RWPE1 (cell line): ENCODE data around the gene TNS1.

Experiments used
- CTCF ChIA-PET: fragments of 350-600 bp; sonication (Branson Sonifier 250); formaldehyde crosslinking; extraction: SDS; loops from one replicate; lab custom pipeline; 2021; lab: Yijun Ruan, JAX
- POLR2A ChIA-PET: fragments of 400-600 bp; formaldehyde crosslinking; extraction: SDS; loops from one replicate; lab custom pipeline; 2020; ENCODE audit warnings: antibody characterized with exemption; ENCODE audit not compliant: low non-redundant PET; lab: Yijun Ruan, JAX
- DNase-seq: peaks from one replicate; pipeline ENCODE4 v3.0.0; 2012; ENCODE audit warnings: low spot score
- H3K27ac ChIP-seq: fragments of 450-650 bp; 2 replicates; pipeline ENCODE4 v1.5.1; 2017
- CTCF ChIP-seq: fragments of 450-650 bp; conservative IDR thresholded peaks from 2 replicates; pipeline ENCODE4 v1.5.1; 2017; ENCODE audit warnings: low read depth, mild to moderate bottlenecking

TNS1 gene

GRCh38 chr2:217911283-217912097 lies 91.3 kb downstream of the TNS1 start:
- ChIA-PET CTCF (no interaction called here), POLR2A (no interaction called here)
- DNase-seq, result no peak
- no peak overlapping the region for H3K27ac ChIP-seq
- no peak for TF ChIP-seq CTCF

- no peak for TF ChIP-seq CTCF
- H3K27ac ChIP-seq, result no peak overlapping the region
- CTCF ChIA-PET, result no interaction called here
- DNase-seq, result no peak
- POLR2A ChIA-PET, result no interaction called here
Measured at GRCh38 chr2:217910875-217911212, 92.0 kb downstream of the TNS1 start.

GRCh38 chr2:217909156-217909820 lies 93.5 kb downstream of the TNS1 start:
- H3K27ac ChIP-seq, result no peak overlapping the region
- ChIA-PET POLR2A (no interaction called here), CTCF (interaction anchor here (0.7 to 1.0 kb wide), 2 partner anchors 23 to 124 kb away, joined by 3 to 4 read pairs; no protein-coding TSS in a partner anchor)
- TF ChIP-seq CTCF, result no peak
- DNase-seq, result no peak

GRCh38 chr2:217908544-217908943 lies 94.3 kb downstream of the TNS1 start:
- CTCF ChIA-PET, result interaction anchor here (0.7 to 1.0 kb wide), 2 partner anchors 22 to 123 kb away, joined by 3 to 4 read pairs; no protein-coding TSS in a partner anchor
- POLR2A ChIA-PET, result no interaction called here
- no peak for DNase-seq
- no peak overlapping the region for H3K27ac ChIP-seq
- TF ChIP-seq CTCF, result no peak

- TF ChIP-seq CTCF, result no peak
- CTCF ChIA-PET, result no interaction called here
Measured at GRCh38 chr2:217907266-217907665, 95.5 kb downstream of the TNS1 start.

GRCh38 chr2:217906798-217907197 lies 96.0 kb downstream of the TNS1 start:
- no peak for TF ChIP-seq CTCF
- DNase-seq, result no peak
- H3K27ac ChIP-seq, result no peak overlapping the region
- POLR2A ChIA-PET, result no interaction called here
- CTCF ChIA-PET, result no interaction called here

More at GRCh38 chr2:217907266-217907665, 95.5 kb downstream of the TNS1 start:
- DNase-seq, result no peak
- POLR2A ChIA-PET, result no interaction called here
- H3K27ac ChIP-seq, result no peak overlapping the region
